GM12892 (cell line): ENCODE results near the gene SOX8.

Experiments
- DNase-seq: peaks from one replicate; pipeline ENCODE4 v3.0.0; 2011; ENCODE audit not compliant: insufficient read length
- FAIRE-seq: peaks from 2 replicates; lab custom pipeline; 2011; peaks lifted over from hg19 to GRCh38; lab: Jason Lieb, UNC
- POLR2A ChIP-seq: IDR thresholded peaks from 2 replicates; pipeline ENCODE4 v1.6.1; 2011; ENCODE audit warnings: low read depth, low read length, control low read depth
- POLR2AphosphoS5 ChIP-seq: IDR thresholded peaks from 2 replicates; pipeline ENCODE4 v1.6.1; 2011; ENCODE audit warnings: low read depth, low read length, control low read depth
- TAF1 ChIP-seq: IDR thresholded peaks from 2 replicates; pipeline ENCODE4 v1.6.1; 2011; ENCODE audit warnings: low read depth, mild to moderate bottlenecking, control low read depth, low read length, borderline replicate concordance

Gene SOX8

DNA sequence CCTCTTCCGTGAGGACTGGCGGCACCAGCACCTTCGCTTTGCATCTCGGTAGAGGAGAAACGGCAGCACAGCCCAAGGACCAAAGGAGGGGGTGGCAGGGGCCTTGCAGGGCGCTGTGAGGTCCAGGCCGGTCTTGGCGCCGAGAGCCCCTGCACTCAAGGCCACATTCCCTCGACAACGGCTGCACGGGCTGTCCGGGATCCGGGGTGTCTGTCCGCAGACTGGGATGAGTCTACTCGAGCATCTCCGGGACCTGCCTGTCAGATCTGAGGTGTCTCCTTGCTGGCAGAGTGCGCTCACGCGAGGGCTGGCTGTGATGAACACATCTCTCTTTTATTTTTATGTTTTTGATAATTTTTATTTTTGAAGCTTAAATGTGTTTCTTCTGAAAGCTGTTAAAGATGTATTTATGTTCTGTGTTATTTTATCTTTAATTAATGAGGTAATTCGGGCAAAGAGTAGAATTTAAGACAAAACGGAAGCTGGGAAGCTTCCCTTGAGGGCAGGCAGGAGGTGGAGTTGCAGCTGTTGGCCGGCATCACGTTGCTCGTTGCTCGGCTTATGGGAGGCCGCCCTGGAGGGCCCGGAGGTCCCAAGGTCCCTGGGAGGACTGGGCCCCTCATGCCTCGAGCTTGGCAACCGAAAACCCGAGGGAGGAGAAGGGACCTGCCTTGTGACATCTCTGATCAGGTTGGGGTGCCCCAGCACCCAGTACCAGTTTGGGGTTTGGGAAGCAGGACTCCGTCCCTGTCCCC is 4.3 kb downstream of the SOX8 start:
- DNase-seq: no peak
- no peak for TF ChIP-seq TAF1
- no peak for FAIRE-seq

DNA sequence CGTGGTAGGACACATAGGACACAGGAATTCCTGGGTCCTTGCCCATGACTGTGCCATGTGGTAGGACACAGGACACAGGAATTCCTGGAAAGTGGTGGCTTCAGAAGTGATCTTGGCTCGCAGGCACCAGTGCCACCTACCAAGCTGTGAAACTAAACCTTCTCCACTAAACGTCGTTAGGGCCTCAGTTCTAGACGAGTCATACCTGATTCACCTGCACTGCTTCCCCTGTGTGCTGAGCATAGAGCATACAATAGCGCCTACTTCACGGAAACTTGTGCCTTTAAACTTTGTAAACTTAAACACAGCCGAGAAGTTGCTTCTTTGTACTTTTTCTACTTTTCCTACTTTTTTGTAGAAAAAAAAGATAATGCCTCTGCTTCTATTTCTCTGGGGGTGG is 4.8 kb downstream of the SOX8 start:
- no peak for FAIRE-seq
- DNase-seq: no peak
- TF ChIP-seq POLR2AphosphoS5 (no peak), POLR2A (no peak), TAF1 (no peak)

DNA sequence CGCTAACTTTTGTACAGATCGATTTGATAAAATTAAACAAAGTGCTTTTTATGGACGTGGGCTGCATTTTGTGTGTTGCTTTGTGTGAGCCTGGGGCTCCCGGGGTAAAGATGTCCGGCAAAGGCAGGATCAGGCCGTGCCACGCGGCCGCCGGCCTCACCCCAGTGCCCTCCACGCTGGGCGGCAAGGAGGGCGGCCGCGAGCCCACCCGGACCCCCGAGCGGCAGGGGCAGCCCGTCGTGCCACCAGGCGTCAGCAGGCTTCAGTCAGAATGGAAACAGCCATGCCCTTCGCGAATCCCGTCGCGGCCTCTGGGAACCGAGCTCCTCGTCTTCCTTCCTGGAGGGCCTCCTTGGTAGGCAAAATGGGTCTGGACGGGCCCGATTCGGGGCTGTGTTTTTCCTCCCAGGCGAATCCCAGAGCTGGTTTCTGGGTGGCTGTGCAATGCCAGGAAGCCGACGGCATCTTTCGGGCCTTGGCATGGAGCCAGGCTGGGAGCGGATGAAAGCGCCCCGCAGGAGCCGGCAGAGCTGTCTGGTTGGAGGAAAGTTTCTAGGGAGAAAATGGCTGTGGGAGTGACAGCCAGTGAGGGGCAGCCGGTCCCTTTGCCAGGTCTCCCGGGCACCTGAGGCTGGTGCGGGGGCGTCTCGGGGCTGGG is 5.5 kb downstream of the SOX8 start:
- FAIRE-seq (no peak), DNase-seq (no peak)
- TF ChIP-seq POLR2A (no peak), POLR2AphosphoS5 (no peak), TAF1 (no peak)

DNA sequence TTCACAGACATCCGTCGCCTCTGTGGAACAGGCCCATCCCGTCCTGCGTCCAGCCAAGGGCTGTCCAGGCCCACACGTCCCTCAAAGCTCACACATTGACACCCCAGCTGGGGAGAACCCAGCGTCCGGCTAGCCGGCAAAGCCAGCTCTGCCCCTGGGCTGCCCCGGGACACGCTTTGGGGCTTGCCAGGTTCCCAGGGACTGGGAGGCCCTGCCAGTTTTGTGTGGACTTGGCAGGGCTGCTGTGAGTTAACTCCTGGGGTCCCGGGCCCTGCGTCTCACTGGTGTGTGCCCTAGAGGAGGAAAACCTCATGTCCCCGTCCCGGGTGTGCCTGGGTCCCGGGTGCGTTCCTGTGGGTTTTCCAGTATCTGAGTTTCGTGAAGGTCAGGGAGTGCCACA is 6.3 kb downstream of the SOX8 start:
- no peak for DNase-seq
- no peak for TF ChIP-seq POLR2A
- no peak for TF ChIP-seq TAF1
- FAIRE-seq: no peak

DNA sequence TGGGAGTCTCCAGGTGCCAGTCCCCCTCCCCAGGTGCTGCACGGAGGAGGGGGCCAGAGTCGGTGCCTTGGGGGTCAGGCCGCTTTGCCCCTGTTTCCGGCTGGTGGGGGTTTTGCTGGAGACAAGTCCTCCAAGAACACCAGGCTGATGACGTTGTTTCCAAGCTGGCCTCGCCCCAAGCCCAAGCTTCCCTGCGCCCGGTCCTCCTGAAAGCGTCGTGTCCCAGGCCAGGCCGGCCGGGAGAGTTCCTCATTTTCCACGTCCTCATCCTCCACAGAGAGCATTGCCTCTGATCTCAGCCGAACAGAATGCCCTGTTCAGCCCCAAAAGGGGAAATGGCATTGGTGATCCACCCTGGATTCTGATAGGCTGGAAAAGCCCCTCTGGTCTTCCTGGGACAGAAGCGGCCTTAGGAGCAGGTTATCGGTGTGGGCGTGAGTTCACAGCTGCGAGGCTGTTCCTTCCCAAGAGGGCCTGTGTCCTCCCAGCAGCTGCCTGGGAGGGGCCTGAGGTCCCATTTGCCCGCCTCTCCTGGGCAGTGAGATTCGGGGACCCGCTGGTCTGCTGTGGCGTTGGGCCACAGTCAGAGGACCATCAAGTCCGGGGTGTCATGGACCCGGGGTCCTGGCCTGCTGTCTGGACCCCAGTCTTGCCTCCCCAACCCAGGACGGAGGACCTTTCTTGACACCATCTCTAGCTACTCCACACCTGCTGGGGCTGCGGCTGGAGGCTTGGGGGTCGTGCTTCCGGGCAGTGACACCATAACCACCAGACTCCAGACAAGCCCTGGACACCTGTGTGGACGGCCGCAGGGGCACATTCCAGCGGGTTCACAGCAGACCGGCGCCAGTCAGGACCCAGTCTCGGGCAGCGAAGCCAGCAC is 7.1 kb downstream of the SOX8 start:
- DNase-seq (no peak), FAIRE-seq (no peak)
- TF ChIP-seq TAF1: no peak
- TF ChIP-seq POLR2AphosphoS5: no peak
- TF ChIP-seq POLR2A: no peak

DNA sequence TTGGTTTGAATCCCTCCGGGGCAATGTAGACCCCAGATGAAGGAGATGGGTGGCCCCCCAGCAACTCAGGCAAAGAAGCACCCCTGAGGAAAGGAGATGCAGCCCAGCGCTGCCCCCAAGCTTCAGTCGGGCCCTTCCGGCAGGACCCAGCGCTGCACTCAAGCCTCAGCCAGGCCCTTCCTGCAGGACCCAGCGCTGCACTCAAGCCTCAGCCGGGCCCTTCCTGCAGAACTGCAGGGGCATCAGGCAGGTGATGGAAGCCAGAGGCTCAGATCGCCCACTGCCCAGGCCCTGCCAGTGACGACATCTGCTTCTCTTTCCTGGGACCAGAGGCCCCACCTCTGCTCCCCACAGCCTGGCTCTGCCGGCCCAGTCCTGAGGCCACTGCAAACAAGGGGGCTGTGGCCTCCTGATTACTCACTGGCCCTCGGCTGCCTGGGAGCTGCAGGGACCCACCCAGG is 7.8 kb downstream of the SOX8 start:
- TF ChIP-seq POLR2A (no peak), TAF1 (no peak), POLR2AphosphoS5 (no peak)
- DNase-seq (no peak), FAIRE-seq (no peak)

DNA sequence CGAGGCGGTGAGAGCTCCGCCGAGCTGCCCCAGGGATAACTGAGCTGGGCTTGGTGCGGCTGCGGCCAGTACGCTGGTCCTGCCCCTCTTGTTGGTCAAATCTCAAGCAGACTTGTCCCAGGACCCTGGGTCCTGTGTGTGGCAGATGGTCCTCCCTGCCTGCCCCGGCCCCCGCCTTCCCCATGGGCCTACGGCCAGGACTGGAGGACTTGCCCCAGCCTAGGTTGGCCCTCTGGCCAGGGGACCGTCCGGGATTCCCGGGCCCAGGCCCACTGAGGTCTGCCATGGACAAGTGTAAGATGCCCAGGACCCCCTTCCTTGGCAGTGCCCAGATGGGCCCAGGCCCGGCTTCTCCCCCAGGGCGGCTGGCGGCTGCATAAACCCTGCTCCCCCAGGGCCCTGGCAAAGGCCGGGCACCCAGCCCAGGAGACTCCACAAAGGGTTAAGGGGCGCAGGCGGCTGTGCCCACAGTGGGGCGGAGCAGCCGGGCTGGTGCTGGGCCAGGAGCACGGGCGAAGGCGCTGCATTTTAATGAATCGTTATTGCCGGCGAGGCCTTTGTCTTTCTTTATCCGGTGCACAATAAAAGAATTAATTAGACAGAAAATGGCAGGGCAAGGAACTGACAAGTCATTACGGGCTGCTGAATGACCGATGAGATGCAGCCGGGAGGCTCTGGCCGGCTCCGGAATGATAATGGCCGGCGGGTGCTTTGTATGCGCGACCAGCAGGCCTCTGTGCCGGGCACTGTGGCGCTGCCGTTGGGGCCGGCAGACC is 9.1 kb downstream of the SOX8 start:
- TF ChIP-seq POLR2A: no peak
- no peak for TF ChIP-seq TAF1
- no peak for TF ChIP-seq POLR2AphosphoS5
- DNase-seq (no peak), FAIRE-seq (no peak)

DNA sequence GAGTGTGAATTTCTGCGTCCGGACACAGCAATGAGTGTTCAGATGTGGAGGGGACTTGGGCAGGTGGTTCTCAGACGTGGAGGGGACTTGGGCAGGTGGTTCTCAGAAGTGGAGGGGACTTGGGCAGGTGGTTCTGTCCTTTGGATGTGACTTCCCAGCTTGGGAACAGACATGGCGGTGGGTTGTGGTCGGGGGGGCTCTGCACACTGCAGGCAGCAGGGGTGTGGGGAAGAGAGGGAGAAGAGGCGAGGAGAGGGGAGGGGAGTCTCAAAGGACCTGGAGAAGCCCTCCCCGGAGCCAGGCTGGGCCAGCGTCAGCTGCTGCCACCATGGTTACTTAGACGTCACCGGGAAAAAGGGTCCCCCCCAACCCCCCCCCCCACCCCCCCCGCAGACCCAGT is 9.8 kb downstream of the SOX8 start:
- FAIRE-seq (no peak), DNase-seq (no peak)
- TF ChIP-seq TAF1 (no peak), POLR2AphosphoS5 (no peak), POLR2A (no peak)

DNA sequence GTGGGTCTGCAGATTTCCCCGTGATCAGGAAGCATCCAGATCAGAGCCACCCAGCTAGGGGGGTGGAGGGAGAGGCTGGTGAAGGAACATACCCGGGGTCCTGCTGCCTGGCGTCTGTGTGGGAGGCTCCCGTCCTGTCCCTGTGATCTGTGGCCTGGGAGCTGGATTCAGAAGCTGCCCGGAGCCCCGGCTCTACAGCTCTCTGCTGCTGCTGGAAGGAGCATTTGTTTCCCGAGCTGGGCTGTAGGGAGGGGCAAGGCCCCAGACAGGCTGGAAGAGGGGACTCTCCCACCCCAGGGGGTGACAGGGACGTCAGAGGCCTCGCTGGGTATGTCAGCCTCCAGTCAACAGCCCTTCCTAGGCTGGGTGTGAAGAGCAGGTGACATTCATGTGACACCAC is 10.2 kb downstream of the SOX8 start:
- DNase-seq (no peak), FAIRE-seq (no peak)
- TF ChIP-seq TAF1: no peak

DNA sequence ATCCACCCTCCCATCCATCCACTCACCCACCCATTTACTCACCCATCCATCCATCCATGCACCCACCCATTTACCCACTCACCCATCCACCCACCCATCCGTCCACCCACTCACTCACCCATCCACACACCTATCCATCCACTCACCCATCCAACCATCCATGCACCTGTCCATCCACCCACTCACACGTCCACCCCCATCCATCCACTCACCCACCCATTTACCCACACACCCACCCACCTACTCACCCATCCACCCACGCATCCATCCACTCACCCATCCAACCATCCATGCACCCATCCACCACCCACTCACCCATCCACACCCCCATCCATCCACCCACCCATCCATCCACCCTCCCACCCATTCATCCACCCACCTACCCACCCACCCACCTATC is 12.2 kb downstream of the SOX8 start:
- FAIRE-seq: no peak

DNA sequence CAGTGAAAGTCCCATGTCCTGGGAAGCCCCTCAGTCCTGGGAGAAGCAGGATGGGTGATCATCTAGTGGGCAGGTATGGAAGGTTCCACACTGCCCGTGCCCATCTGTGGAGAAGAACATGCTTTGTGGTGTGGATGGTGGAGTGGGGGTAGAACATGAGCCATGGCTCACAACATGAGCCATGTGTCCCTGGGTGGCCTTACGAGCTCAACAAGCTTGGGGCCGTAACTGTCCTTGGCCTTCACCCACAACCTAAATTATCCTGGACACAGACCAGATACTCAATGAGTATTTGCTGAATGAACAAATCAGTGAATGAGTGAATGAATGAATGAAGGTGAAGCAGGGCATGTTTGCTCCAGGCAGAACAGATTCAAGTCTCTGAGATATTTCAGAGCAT is 13.5 kb downstream of the SOX8 start:
- DNase-seq (no peak), FAIRE-seq (no peak)
- TF ChIP-seq TAF1 (no peak), POLR2A (no peak), POLR2AphosphoS5 (no peak)

More for the DNA sequence above, 12.2 kb downstream of the SOX8 start:
- no peak for DNase-seq
- TF ChIP-seq TAF1: no peak
- TF ChIP-seq POLR2AphosphoS5: no peak
- TF ChIP-seq POLR2A: no peak
